ENCODE measurements around the gene ITM2A. TPM values are rescaled to one million over a fixed set of nuclear protein-coding genes. Genes with fewer than 3 reads are reported as not detected.

ITM2A gene
- total RNA-seq, 2 experiments from 2014 or later, result not detected

DNA sequence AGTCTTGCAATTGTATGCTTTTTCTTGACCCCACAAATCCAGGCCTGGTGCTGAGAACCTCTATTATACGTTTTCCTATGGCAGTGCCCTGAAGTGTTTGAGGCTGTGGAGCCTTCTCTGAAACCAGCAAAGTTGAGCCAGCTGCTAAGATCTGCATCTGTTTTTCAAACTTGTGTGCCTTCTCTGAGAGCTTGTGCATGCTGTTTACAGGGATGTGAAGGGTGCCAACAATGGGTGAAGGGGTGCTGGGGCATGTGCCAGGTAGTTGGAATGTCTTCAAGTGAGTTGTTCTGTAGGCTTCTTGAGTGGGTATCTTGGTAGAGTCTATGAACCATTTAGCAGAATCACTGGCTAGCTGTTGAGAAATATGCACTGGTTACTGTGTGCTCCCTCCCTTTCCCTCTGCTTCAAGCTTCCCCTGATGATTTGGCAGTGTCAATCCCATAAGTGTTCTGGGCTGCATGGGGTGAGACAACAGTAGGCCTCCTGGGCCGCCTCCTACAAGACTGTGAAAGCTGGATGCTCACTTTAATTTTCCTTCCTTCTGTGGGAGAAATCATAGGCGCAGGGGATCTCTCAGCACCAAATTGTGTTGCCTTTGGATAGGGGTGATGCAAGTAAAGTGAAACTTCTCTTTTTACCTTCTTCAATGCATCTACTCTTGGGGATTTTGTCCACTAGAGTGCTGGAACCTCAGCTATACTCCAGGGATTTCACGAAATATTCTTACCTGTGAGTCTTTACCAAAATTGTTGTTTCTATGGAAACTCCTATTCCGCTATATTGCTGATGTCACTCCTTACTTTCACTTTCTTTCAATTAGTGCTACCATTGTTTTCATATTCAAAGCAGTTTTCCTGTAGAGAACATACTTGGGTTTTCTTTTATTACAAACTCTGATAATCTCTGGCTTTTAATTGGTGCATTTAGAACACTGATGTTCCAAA, 30.0 kb downstream of the ITM2A start:
- no peak for DNase-seq (ENCODE audit: low spot score)
- H3K36me3 ChIP-seq (ENCODE audit: insufficient read depth, low read length), result no peaks in the 10 kb centered on the region
- H3K79me2 ChIP-seq (ENCODE audit: insufficient read depth, low read depth, low read length), result no peaks in the 10 kb centered on the region
- intact Hi-C loops (cut with micrococcal nuclease; ENCODE audit: unreplicated experiment), result no loop called here
- H3K4me3 ChIP-seq (ENCODE audit: low read depth, low read length, poor library complexity, severe bottlenecking), result no peak overlapping the region
- H3K9me2 ChIP-seq (ENCODE audit: insufficient read depth, low read length), result no peaks in the 10 kb centered on the region
- H4K20me1 ChIP-seq (ENCODE audit: insufficient read depth, low read length), result no peaks in the 10 kb centered on the region
- no peaks in the 10 kb centered on the region for H3K9me3 ChIP-seq (ENCODE audit: low read length)
- ChIA-PET POLR2A (no interaction called here), CTCF (ENCODE audit: unreplicated experiment) (no interaction called here)
- no peak overlapping the region for H2AFZ ChIP-seq (ENCODE audit: low read length)
- H3K4me2 ChIP-seq (ENCODE audit: low read length), result no peak overlapping the region
- TF ChIP-seq, protein P1, sequence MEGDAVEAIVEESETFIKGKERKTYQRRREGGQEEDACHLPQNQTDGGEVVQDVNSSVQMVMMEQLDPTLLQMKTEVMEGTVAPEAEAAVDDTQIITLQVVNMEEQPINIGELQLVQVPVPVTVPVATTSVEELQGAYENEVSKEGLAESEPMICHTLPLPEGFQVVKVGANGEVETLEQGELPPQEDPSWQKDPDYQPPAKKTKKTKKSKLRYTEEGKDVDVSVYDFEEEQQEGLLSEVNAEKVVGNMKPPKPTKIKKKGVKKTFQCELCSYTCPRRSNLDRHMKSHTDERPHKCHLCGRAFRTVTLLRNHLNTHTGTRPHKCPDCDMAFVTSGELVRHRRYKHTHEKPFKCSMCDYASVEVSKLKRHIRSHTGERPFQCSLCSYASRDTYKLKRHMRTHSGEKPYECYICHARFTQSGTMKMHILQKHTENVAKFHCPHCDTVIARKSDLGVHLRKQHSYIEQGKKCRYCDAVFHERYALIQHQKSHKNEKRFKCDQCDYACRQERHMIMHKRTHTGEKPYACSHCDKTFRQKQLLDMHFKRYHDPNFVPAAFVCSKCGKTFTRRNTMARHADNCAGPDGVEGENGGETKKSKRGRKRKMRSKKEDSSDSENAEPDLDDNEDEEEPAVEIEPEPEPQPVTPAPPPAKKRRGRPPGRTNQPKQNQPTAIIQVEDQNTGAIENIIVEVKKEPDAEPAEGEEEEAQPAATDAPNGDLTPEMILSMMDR (conservative IDR thresholded peaks at IDR 0.05; ENCODE audit: low read length), result no peak
- TF ChIP-seq EZH2phosphoT487 (IDR thresholded peaks at IDR 0.05; ENCODE audit: borderline replicate concordance, low read depth, low read length), result no peak
- no peaks in the 10 kb centered on the region for H3K4me1 ChIP-seq (ENCODE audit: insufficient read depth, low read length, poor library complexity, severe bottlenecking)
- BruUV-seq (replicated peaks), result no TSS peak
- no peak overlapping the region for H3K27ac ChIP-seq (ENCODE audit: low read depth, low read length, poor library complexity, severe bottlenecking)

DNA sequence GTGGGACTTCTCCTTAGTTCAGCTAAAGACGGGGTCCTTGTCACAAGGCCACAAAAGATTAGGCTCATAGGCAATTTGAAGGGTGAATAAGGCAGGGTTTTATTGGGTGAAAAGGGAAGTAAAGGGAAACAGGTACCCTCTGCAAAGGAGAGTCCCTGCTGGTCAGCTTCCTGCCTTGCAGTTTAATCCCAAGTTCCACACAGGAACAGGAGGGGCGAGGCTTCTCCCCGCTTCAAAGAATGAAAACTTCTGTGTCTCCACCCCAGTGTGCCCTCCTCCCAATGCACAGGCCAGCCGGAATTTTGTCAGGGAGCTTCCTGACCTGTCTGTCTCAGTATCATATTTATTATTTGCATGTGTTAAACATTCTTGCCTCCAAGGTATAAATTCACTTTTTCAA, 37.1 kb downstream of the ITM2A start:
- DNase-seq (ENCODE audit: low spot score), result no peak
- POLR2A ChIA-PET, result interaction anchor here (0.7 kb wide), 1 partner anchor 13 kb away, joined by 3 read pairs; no protein-coding TSS in a partner anchor
- intact Hi-C loops (cut with micrococcal nuclease; ENCODE audit: unreplicated experiment), result no loop called here
- CTCF ChIA-PET (ENCODE audit: unreplicated experiment), result no interaction called here
- Histone ChIP-seq H3K4me1 (ENCODE audit: insufficient read depth, low read length, poor library complexity, severe bottlenecking) (no peaks in the 10 kb centered on the region), H3K79me2 (ENCODE audit: insufficient read depth, low read depth, low read length) (no peaks in the 10 kb centered on the region), H4K20me1 (ENCODE audit: insufficient read depth, low read length) (no peaks in the 10 kb centered on the region), H3K9me2 (ENCODE audit: insufficient read depth, low read length) (no peaks in the 10 kb centered on the region), H3K36me3 (ENCODE audit: insufficient read depth, low read length) (no peaks in the 10 kb centered on the region), H2AFZ (ENCODE audit: low read length) (no peak overlapping the region), H3K9me3 (ENCODE audit: low read length) (no peaks in the 10 kb centered on the region), H3K4me2 (ENCODE audit: low read length) (no peak overlapping the region), H3K4me3 (ENCODE audit: low read depth, low read length, poor library complexity, severe bottlenecking) (no peak overlapping the region), H3K27ac (ENCODE audit: low read depth, low read length, poor library complexity, severe bottlenecking) (no peak overlapping the region)
- no TSS peak for BruUV-seq (replicated peaks)
- TF ChIP-seq, protein P1 (conservative IDR thresholded peaks at IDR 0.05; ENCODE audit: low read length), result no peak
- TF ChIP-seq EZH2phosphoT487 (IDR thresholded peaks at IDR 0.05; ENCODE audit: borderline replicate concordance, low read depth, low read length), result no peak

Data from OCI-LY7 (cell line).